ENCODE data around the gene MYO7A.

DNA sequence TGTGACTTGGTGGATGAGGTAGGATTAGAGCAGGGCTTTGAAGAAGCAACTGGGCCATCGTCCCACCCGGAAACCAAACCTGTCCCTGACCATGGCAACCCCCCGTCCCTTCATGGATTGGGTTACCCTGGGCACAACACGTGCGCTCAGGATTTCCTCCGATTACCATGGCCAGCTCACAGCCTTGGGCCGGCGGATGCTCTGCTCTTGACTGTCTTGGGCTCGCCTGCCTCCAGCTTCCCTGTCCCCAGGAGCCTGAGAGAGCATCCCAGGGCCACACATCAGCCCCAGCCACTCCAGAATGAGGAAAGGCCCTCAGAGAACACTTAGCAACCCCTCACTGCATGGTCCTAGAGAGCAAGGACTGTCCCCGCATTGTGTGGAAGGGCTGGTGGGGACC lies 22.8 kb downstream of the MYO7A start:
- TF ChIP-seq, protein P1, sequence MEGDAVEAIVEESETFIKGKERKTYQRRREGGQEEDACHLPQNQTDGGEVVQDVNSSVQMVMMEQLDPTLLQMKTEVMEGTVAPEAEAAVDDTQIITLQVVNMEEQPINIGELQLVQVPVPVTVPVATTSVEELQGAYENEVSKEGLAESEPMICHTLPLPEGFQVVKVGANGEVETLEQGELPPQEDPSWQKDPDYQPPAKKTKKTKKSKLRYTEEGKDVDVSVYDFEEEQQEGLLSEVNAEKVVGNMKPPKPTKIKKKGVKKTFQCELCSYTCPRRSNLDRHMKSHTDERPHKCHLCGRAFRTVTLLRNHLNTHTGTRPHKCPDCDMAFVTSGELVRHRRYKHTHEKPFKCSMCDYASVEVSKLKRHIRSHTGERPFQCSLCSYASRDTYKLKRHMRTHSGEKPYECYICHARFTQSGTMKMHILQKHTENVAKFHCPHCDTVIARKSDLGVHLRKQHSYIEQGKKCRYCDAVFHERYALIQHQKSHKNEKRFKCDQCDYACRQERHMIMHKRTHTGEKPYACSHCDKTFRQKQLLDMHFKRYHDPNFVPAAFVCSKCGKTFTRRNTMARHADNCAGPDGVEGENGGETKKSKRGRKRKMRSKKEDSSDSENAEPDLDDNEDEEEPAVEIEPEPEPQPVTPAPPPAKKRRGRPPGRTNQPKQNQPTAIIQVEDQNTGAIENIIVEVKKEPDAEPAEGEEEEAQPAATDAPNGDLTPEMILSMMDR (IDR thresholded peaks at IDR 0.05; ENCODE audit: low read length) = no peak
- TF ChIP-seq EZH2 (IDR thresholded peaks at IDR 0.05; ENCODE audit: borderline replicate concordance, low read length) = no peak

All from OCI-LY1 (cell line).